ENCODE data around the gene L3MBTL3. TPM values are rescaled to one million over a fixed set of nuclear protein-coding genes. Genes with fewer than 3 reads are reported as not detected.

L3MBTL3 gene
- total RNA-seq, 1 donor from 2014 or later, result 19.6 TPM

GRCh38 chr6:130026859-130027258, 8.5 kb downstream of the L3MBTL3 start:
- H3K27ac ChIP-seq, result no peak overlapping the region
- intact Hi-C loops (cut with DNase I), result loop anchor here (10.0 kb wide), 1 partner anchor 432 kb away; no protein-coding TSS in a partner anchor
- H3K4me1 ChIP-seq, result peaks cover 4% of the 10 kb centered on the region
- H3K4me3 ChIP-seq, result no peak overlapping the region
- TF ChIP-seq POLR2AphosphoS5 (IDR thresholded peaks at IDR 0.05; ENCODE audit: insufficient read depth in 1 of 2, low read depth in 1 of 2), result no peak
- no peak for TF ChIP-seq POLR2A (IDR thresholded peaks at IDR 0.05)
- TF ChIP-seq CTCF (IDR thresholded peaks at IDR 0.05), result no peak
- no peaks in the 10 kb centered on the region for H3K9me3 ChIP-seq
- no peaks in the 10 kb centered on the region for H3K27me3 ChIP-seq
- H3K36me3 ChIP-seq, result no peaks in the 10 kb centered on the region
- DNase-seq (ENCODE audit: extremely low spot score in 2 of 2), result no peak

GRCh38 chr6:130027948-130028347, 9.6 kb downstream of the L3MBTL3 start:
- TF ChIP-seq POLR2AphosphoS5 (IDR thresholded peaks at IDR 0.05; ENCODE audit: insufficient read depth in 1 of 2, low read depth in 1 of 2), result no peak
- H3K27ac ChIP-seq, result no peak overlapping the region
- no peaks in the 10 kb centered on the region for H3K9me3 ChIP-seq

GRCh38 chr6:130029163-130029562, 10.8 kb downstream of the L3MBTL3 start:
- intact Hi-C loops (cut with DNase I), result loop anchor here (10.0 kb wide), 1 partner anchor 434 kb away; no protein-coding TSS in a partner anchor
- no peaks in the 10 kb centered on the region for H3K9me3 ChIP-seq
- H3K27ac ChIP-seq, result no peak overlapping the region
- no peaks in the 10 kb centered on the region for H3K36me3 ChIP-seq
- TF ChIP-seq CTCF (IDR thresholded peaks at IDR 0.05), result no peak
- TF ChIP-seq POLR2A (IDR thresholded peaks at IDR 0.05), result no peak
- no peak for TF ChIP-seq POLR2AphosphoS5 (IDR thresholded peaks at IDR 0.05; ENCODE audit: insufficient read depth in 1 of 2, low read depth in 1 of 2)
- no peak for DNase-seq (ENCODE audit: extremely low spot score in 2 of 2)
- peaks cover 6% of the 10 kb centered on the region for H3K4me1 ChIP-seq
- H3K27me3 ChIP-seq, result no peaks in the 10 kb centered on the region
- no peak overlapping the region for H3K4me3 ChIP-seq

More at GRCh38 chr6:130027948-130028347, 9.6 kb downstream of the L3MBTL3 start:
- no peak for DNase-seq (ENCODE audit: extremely low spot score in 2 of 2)
- Histone ChIP-seq H3K4me1 (no peaks in the 10 kb centered on the region), H3K27me3 (no peaks in the 10 kb centered on the region), H3K36me3 (no peaks in the 10 kb centered on the region), H3K4me3 (no peak overlapping the region)
- intact Hi-C loops (cut with DNase I), result loop anchor here (10.0 kb wide), 1 partner anchor 433 kb away; no protein-coding TSS in a partner anchor

- Histone ChIP-seq H3K4me3 (no peak overlapping the region), H3K9me3 (no peaks in the 10 kb centered on the region), H3K36me3 (no peaks in the 10 kb centered on the region), H3K27ac (no peak overlapping the region), H3K4me1 (peaks cover 20% of the 10 kb centered on the region), H3K27me3 (no peaks in the 10 kb centered on the region)
- no peak for DNase-seq (ENCODE audit: extremely low spot score in 2 of 2)
- intact Hi-C loops (cut with DNase I), result no loop called here
- TF ChIP-seq POLR2A (IDR thresholded peaks at IDR 0.05) (no peak), POLR2AphosphoS5 (IDR thresholded peaks at IDR 0.05; ENCODE audit: insufficient read depth in 1 of 2, low read depth in 1 of 2) (no peak), CTCF (IDR thresholded peaks at IDR 0.05) (no peak)
Observed at GRCh38 chr6:130032758-130033340, 14.5 kb downstream of the L3MBTL3 start.

- TF ChIP-seq POLR2A (IDR thresholded peaks at IDR 0.05) (no peak), CTCF (IDR thresholded peaks at IDR 0.05) (no peak), POLR2AphosphoS5 (IDR thresholded peaks at IDR 0.05; ENCODE audit: insufficient read depth in 1 of 2, low read depth in 1 of 2) (no peak)
- intact Hi-C loops (cut with DNase I), result no loop called here
- Histone ChIP-seq H3K36me3 (no peaks in the 10 kb centered on the region), H3K27me3 (no peaks in the 10 kb centered on the region), H3K4me1 (peaks cover 20% of the 10 kb centered on the region), H3K27ac (peak overlapping the region; percentile 46), H3K9me3 (no peaks in the 10 kb centered on the region), H3K4me3 (no peak overlapping the region)
- DNase-seq (ENCODE audit: extremely low spot score in 2 of 2), result no peak
Observed at GRCh38 chr6:130033949-130034348, 15.6 kb downstream of the L3MBTL3 start.
